HepG2 (cell line): ENCODE data around the gene SNX21. TPM values are rescaled to one million over a fixed set of nuclear protein-coding genes. Genes with fewer than 3 reads are reported as not detected.

Experiments
- AHR ChIP-seq: IDR thresholded peaks from 2 replicates; pipeline ENCODE4 v1.6.1; 2018; ENCODE audit warnings: missing genetic modification reagents, missing compliant biosample characterization
- ESRRA ChIP-seq: sonication (generic); formaldehyde crosslinking; IDR thresholded peaks from 2 replicates; pipeline ENCODE4 v1.5.1; 2020; ENCODE audit warnings: mild to moderate bottlenecking, low read depth, missing genetic modification reagents
- GZF1 ChIP-seq: sonication (generic); formaldehyde crosslinking; IDR thresholded peaks from 2 replicates; pipeline ENCODE4 v1.5.1; 2020; ENCODE audit warnings: mild to moderate bottlenecking, missing genetic modification reagents
- IKZF4 ChIP-seq: sonication (generic); formaldehyde crosslinking; IDR thresholded peaks from 2 replicates; pipeline ENCODE4 v1.5.1; 2020; ENCODE audit warnings: borderline replicate concordance, mild to moderate bottlenecking, low read depth, missing genetic modification reagents; ENCODE audit errors: not compliant biosample characterization
- KDM1A ChIP-seq: IDR thresholded peaks from 2 replicates; pipeline ENCODE4 v1.6.1; 2016; ENCODE audit warnings: missing compliant biosample characterization
- KLF11 ChIP-seq: IDR thresholded peaks from 2 replicates; pipeline ENCODE4 v1.6.1; 2016; ENCODE audit warnings: missing compliant biosample characterization
- MAZ ChIP-seq, 2 experiments: sonication (generic) in 1 of 2; formaldehyde crosslinking in 1 of 2; IDR thresholded peaks; 2 replicates each; pipeline versions ENCODE4 v1.5.0 to v1.6.1; 2012 to 2020; ENCODE audit warnings: low read depth in 2 of 2, mild to moderate bottlenecking in 2 of 2, borderline replicate concordance in 1 of 2, improper control_type of control experiment in 1 of 2, low read length in 1 of 2, missing genetic modification reagents in 1 of 2, moderate library complexity in 1 of 2
- MBD4 ChIP-seq: IDR thresholded peaks from 2 replicates; pipeline ENCODE4 v1.6.1; 2012; ENCODE audit warnings: low read length, inconsistent platforms, borderline replicate concordance
- NFRKB ChIP-seq: fragments of 450-650 bp; IDR thresholded peaks from 2 replicates; pipeline ENCODE4 v1.6.1; 2017
- NPAS2 ChIP-seq: sonication (generic); formaldehyde crosslinking; IDR thresholded peaks from 2 replicates; pipeline ENCODE4 v1.8.0; 2022; ENCODE audit warnings: mild to moderate bottlenecking, missing genetic modification reagents, borderline replicate concordance
- POLR2A ChIP-seq, 2 experiments: IDR thresholded peaks; 2 replicates each; pipeline ENCODE4 v1.6.1; 2011; ENCODE audit warnings: low read depth in 2 of 2, low read length in 2 of 2, mild to moderate bottlenecking in 1 of 2, moderate library complexity in 1 of 2; ENCODE audit not compliant: insufficient read depth in 1 of 2
- SP4 ChIP-seq: sonication (generic); formaldehyde crosslinking; IDR thresholded peaks from 2 replicates; pipeline ENCODE4 v1.8.1; 2023; ENCODE audit warnings: mild to moderate bottlenecking, missing genetic modification reagents
- ZBTB21 ChIP-seq: sonication (generic); formaldehyde crosslinking; IDR thresholded peaks from 2 replicates; pipeline ENCODE4 v1.4.0; 2020; ENCODE audit warnings: missing genetic modification reagents
- ZKSCAN8 ChIP-seq: IDR thresholded peaks from 2 replicates; pipeline ENCODE4 v1.6.1; 2016; ENCODE audit warnings: borderline replicate concordance, missing genetic modification reagents, missing compliant biosample characterization
- ZNF44 ChIP-seq: sonication (generic); formaldehyde crosslinking; IDR thresholded peaks from 2 replicates; pipeline ENCODE4 v1.5.1; 2020; ENCODE audit warnings: mild to moderate bottlenecking, missing genetic modification reagents
- ZNF564 ChIP-seq: sonication (generic); formaldehyde crosslinking; IDR thresholded peaks from 2 replicates; pipeline ENCODE4 v1.8.1; 2023; ENCODE audit warnings: mild to moderate bottlenecking, missing genetic modification reagents
- ZNF598 ChIP-seq: sonication (generic); formaldehyde crosslinking; IDR thresholded peaks from 2 replicates; pipeline ENCODE4 v1.5.1; 2020; ENCODE audit warnings: mild to moderate bottlenecking, missing genetic modification reagents, borderline replicate concordance
- ZNF652 ChIP-seq: IDR thresholded peaks from 2 replicates; pipeline ENCODE4 v1.6.1; 2016; ENCODE audit warnings: low read depth, borderline replicate concordance
- ZNF790 ChIP-seq: sonication (generic); formaldehyde crosslinking; IDR thresholded peaks from 2 replicates; pipeline ENCODE4 v1.8.0; 2022; ENCODE audit warnings: missing genetic modification reagents, mild to moderate bottlenecking, borderline replicate concordance
- ZSCAN25 ChIP-seq: sonication (generic); formaldehyde crosslinking; IDR thresholded peaks from 2 replicates; pipeline ENCODE4 v1.8.0; 2022; ENCODE audit warnings: mild to moderate bottlenecking, missing genetic modification reagents
- ZSCAN30 ChIP-seq: sonication (generic); formaldehyde crosslinking; IDR thresholded peaks from 2 replicates; pipeline ENCODE4 v1.5.0; 2020; ENCODE audit warnings: mild to moderate bottlenecking, missing genetic modification reagents
- polyA plus RNA-seq, 8 experiments: library from polyadenylated mRNA; depleted of rRNA in 3 of 8; stranded (reverse) in 7 of 8; unstranded in 1 of 8; fragments of >200 nt; fragmentation: Illumina TruSeq in 4 of 8; extraction: Trizol in 4 of 8; gene quantifications; 2 replicates each; pipeline versions ENCODE4 v1.2.1 to v1.2.3, GENCODE V29; 2011 to 2016; ENCODE audit warnings: low read depth in 4 of 8, missing spikeins in 1 of 8, mixed read lengths in 1 of 8; ENCODE audit not compliant: insufficient read depth in 1 of 8
- total RNA-seq, 5 experiments: library from RNA; depleted of rRNA; stranded (reverse); fragments of >200 nt; fragmentation: Illumina TruSeq; extraction: Trizol; gene quantifications; 2 replicates each; pipeline ENCODE4 v1.2.3, GENCODE V29; 2016; ENCODE audit warnings: low read depth in 1 of 5
- TF ChIP-seq, protein P1 (sequence below): sonication (generic); formaldehyde crosslinking; IDR thresholded peaks from 2 replicates; pipeline ENCODE4 v1.8.0; 2022; ENCODE audit warnings: missing genetic modification reagents, low read depth, mild to moderate bottlenecking, borderline replicate concordance
- TF ChIP-seq, protein P2 (sequence below): sonication (generic); formaldehyde crosslinking; IDR thresholded peaks from 2 replicates; pipeline ENCODE4 v1.4.0; 2020; ENCODE audit warnings: missing genetic modification reagents, borderline replicate concordance

The SNX21 gene
- total and polyA plus RNA-seq, 2 of the 13 experiments (the other 11 are each of a cell fraction or from before 2014, with no cell fraction given), result 7.7 to 12.8 TPM

GRCh38 chr20:45890077-45890984 is 56.7 kb downstream of the SNX21 start (continued):
- TF ChIP-seq NPAS2 (CRISPR knock-in tag) (no peak), ZNF598 (peak; percentile 83; the same call in 1 of the 2 replicates), SP4 (CRISPR knock-in tag) (peak; percentile 74), ZBTB21 (peak; percentile 39; the same call in 1 of the 2 replicates), IKZF4 (CRISPR knock-in tag) (peak; percentile 75), GZF1 (CRISPR knock-in tag) (no peak), MAZ (IDR thresholded peaks at IDR 0.05; ENCODE audit: borderline replicate concordance, low read depth, low read length) (no peak), MAZ (CRISPR knock-in tag; IDR thresholded peaks at IDR 0.05; ENCODE audit: low read depth) (no peak), NFRKB (no peak), ZSCAN25 (CRISPR knock-in tag) (peak; percentile 77; the same call in 1 of the 2 replicates), ZKSCAN8 (peak; percentile 84), AHR (0 out of 2 replicates have a peak, but pooled peaks have one; percentile 89), POLR2A (IDR thresholded peaks at IDR 0.05; ENCODE audit: insufficient read depth in 1 of 2, low read depth in 2 of 2, low read length in 2 of 2) (peak; percentile 81; a peak in 3 of 4 replicates), ZNF652 (CRISPR knock-in tag) (0 out of 2 replicates have a peak, but pooled peaks have one; percentile 20), ZNF564 (peak; percentile 89), MBD4 (no peak), ZNF790 (no peak), KDM1A (CRISPR knock-in tag) (peak; percentile 52; the same call in 1 of the 2 replicates), ESRRA (CRISPR knock-in tag) (peak; percentile 33; the same call in 1 of the 2 replicates), ZNF44 (CRISPR knock-in tag) (peak; percentile 76; the same call in 1 of the 2 replicates), ZSCAN30 (CRISPR knock-in tag) (no peak), KLF11 (CRISPR knock-in tag) (peak; percentile 91; the same call in 1 of the 2 replicates)
- TF ChIP-seq, protein P1, sequence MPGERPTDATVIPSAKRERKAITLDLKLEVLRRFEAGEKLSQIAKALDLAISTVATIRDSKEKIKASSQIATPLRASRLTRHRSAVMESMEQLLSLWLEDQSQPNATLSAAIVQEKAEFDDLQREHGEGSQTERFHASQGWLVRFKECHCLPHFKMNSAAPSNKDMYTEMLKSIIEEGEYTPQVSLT (CRISPR knock-in tag), result no peak
- TF ChIP-seq, protein P2, sequence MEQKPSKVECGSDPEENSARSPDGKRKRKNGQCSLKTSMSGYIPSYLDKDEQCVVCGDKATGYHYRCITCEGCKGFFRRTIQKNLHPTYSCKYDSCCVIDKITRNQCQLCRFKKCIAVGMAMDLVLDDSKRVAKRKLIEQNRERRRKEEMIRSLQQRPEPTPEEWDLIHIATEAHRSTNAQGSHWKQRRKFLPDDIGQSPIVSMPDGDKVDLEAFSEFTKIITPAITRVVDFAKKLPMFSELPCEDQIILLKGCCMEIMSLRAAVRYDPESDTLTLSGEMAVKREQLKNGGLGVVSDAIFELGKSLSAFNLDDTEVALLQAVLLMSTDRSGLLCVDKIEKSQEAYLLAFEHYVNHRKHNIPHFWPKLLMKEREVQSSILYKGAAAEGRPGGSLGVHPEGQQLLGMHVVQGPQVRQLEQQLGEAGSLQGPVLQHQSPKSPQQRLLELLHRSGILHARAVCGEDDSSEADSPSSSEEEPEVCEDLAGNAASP (CRISPR knock-in tag), result peak; percentile 88
